Measurements from ENCODE around the gene MTHFD1L. TPM values are rescaled to one million over a fixed set of nuclear protein-coding genes. Genes with fewer than 3 reads are reported as not detected.
A peak's percentile ranks its signal among the peaks of the same experiment; 100 is the strongest.

MTHFD1L gene
- total and polyA plus RNA-seq, 10 donors = 6.7 to 32.1 (median 13.1) TPM

GRCh38 chr6:151004383-151005024, 139.0 kb downstream of the MTHFD1L start:
- no peak for TF ChIP-seq CTCF (IDR thresholded peaks at IDR 0.05 in 8 of 11, conservative IDR thresholded peaks at IDR 0.05 in 3 of 11)
- no peak for TF ChIP-seq POLR2A (IDR thresholded peaks at IDR 0.05)
- TF ChIP-seq POLR2AphosphoS5 (IDR thresholded peaks at IDR 0.05) = no peak
- DNase-seq = no peak
- 29 to 49% (median 34%) methylated on average over 8 of the region's 8 CpGs for WGBS, 5 donors
- Histone ChIP-seq H3K27me3 (replicated peaks in 1 of 7) (no peaks in the 10 kb centered on the region), H3K36me3 (no peaks in the 10 kb centered on the region), H3K27ac (peak overlapping the region in 7 of 8 donors; percentile 25 to 75 (median 48)), H3K4me3 (peak overlapping the region in 1 of 8 donors; percentile 2), H3K9me3 (no peaks in the 10 kb centered on the region), H3K4me1 (peaks cover 0 to 32% (median 19%) of the 10 kb centered on the region in 6 donors)
- intact Hi-C loops (cut with DNase I; ENCODE audit: low total_unique reads) = loop anchor here (10.0 kb wide), 1 partner anchor 110 kb away; no protein-coding TSS in a partner anchor

- TF ChIP-seq POLR2A (IDR thresholded peaks at IDR 0.05) (no peak), POLR2AphosphoS5 (IDR thresholded peaks at IDR 0.05) (no peak), CTCF (IDR thresholded peaks at IDR 0.05 in 8 of 11, conservative IDR thresholded peaks at IDR 0.05 in 3 of 11) (no peak)
These were observed 139.7 kb downstream of the MTHFD1L start for GRCh38 chr6:151005164-151005563.

GRCh38 chr6:151005896-151006632, 140.6 kb downstream of the MTHFD1L start:
- Histone ChIP-seq H3K4me3 (no peak overlapping the region), H3K36me3 (no peaks in the 10 kb centered on the region), H3K27me3 (replicated peaks in 1 of 7) (no peaks in the 10 kb centered on the region), H3K27ac (peak overlapping the region in 5 of 8 donors; percentile 28 to 75 (median 72)), H3K9me3 (no peaks in the 10 kb centered on the region), H3K4me1 (peaks cover 0 to 32% (median 19%) of the 10 kb centered on the region in 6 donors)
- intact Hi-C loops (cut with DNase I; ENCODE audit: low total_unique reads) = loop anchor here (10.0 kb wide), 1 partner anchor 111 kb away; no protein-coding TSS in a partner anchor
- WGBS, 5 donors = 62 to 70% (median 69%) methylated on average over 13 of the region's 13 CpGs
- DNase-seq = no peak
- no peak for TF ChIP-seq POLR2A (IDR thresholded peaks at IDR 0.05)
- TF ChIP-seq POLR2AphosphoS5 (IDR thresholded peaks at IDR 0.05) = no peak
- TF ChIP-seq CTCF (IDR thresholded peaks at IDR 0.05 in 8 of 11, conservative IDR thresholded peaks at IDR 0.05 in 3 of 11) = no peak

More at GRCh38 chr6:151005164-151005563, 139.7 kb downstream of the MTHFD1L start:
- intact Hi-C loops (cut with DNase I; ENCODE audit: low total_unique reads) = loop anchor here (10.0 kb wide), 1 partner anchor 110 kb away; no protein-coding TSS in a partner anchor
- 85 to 91% (median 89%) methylated on average over 6 of the region's 6 CpGs for WGBS, 5 donors
- Histone ChIP-seq H3K36me3 (no peaks in the 10 kb centered on the region), H3K4me3 (no peak overlapping the region), H3K27ac (peak overlapping the region in 6 of 8 donors; percentile 28 to 75 (median 63)), H3K4me1 (peaks cover 0 to 32% (median 19%) of the 10 kb centered on the region in 6 donors), H3K9me3 (no peaks in the 10 kb centered on the region), H3K27me3 (replicated peaks in 1 of 7) (no peaks in the 10 kb centered on the region)
- no peak for DNase-seq

GRCh38 chr6:151007076-151007475, 141.6 kb downstream of the MTHFD1L start:
- H3K4me3 ChIP-seq = no peak overlapping the region
- H3K27ac ChIP-seq = no peak overlapping the region
- H3K27me3 ChIP-seq (replicated peaks in 1 of 7) = no peaks in the 10 kb centered on the region
- no peaks in the 10 kb centered on the region for H3K36me3 ChIP-seq
- WGBS, 5 donors = 91 to 100% (median 95%) methylated on average over 3 of the region's 3 CpGs
- no peak for TF ChIP-seq CTCF (IDR thresholded peaks at IDR 0.05 in 8 of 11, conservative IDR thresholded peaks at IDR 0.05 in 3 of 11)
- intact Hi-C loops (cut with DNase I; ENCODE audit: low total_unique reads) = loop anchor here (10.0 kb wide), 1 partner anchor 112 kb away; no protein-coding TSS in a partner anchor
- DNase-seq = no peak
- peaks cover 0 to 32% (median 19%) of the 10 kb centered on the region in 6 donors for H3K4me1 ChIP-seq
- no peaks in the 10 kb centered on the region for H3K9me3 ChIP-seq
